HG03342 (cell line): ENCODE measurements around the gene HDAC1.
"Not testable (repeated sequence)": the region's sequence is repeated elsewhere in the genome, so short reads cannot be mapped to it uniquely, and the experiment has no call there.

Experiments
- ATAC-seq: cut with Tn5 transposase; IDR thresholded peaks from one replicate; pipeline ENCODE4 v1.9.1; 2021; ENCODE audit warnings: mild to moderate bottlenecking, moderate library complexity; ENCODE audit not compliant: unreplicated experiment

HDAC1 gene

GRCh38 chr1:32342704-32343103 lies 50.8 kb downstream of the HDAC1 start:
- no peak for ATAC-seq

GRCh38 chr1:32345289-32345827 lies 53.5 kb downstream of the HDAC1 start:
- no peak for ATAC-seq

- ATAC-seq = no peak
These were observed 54.8 kb downstream of the HDAC1 start for GRCh38 chr1:32346532-32347157.

GRCh38 chr1:32349211-32349708 lies 57.4 kb downstream of the HDAC1 start:
- no peak for ATAC-seq

- ATAC-seq = peak; percentile 34
These were observed 59.0 kb downstream of the HDAC1 start for GRCh38 chr1:32350785-32351398.

GRCh38 chr1:32351399-32352238 lies 59.7 kb downstream of the HDAC1 start:
- ATAC-seq = peak; percentile 89

- no peak for ATAC-seq
These were observed 60.4 kb downstream of the HDAC1 start for GRCh38 chr1:32352239-32352745.

GRCh38 chr1:32352831-32353383 lies 61.0 kb downstream of the HDAC1 start:
- no peak for ATAC-seq

GRCh38 chr1:32353431-32353830 lies 61.5 kb downstream of the HDAC1 start:
- no peak for ATAC-seq

GRCh38 chr1:32353886-32354570 lies 62.1 kb downstream of the HDAC1 start:
- ATAC-seq = no peak

- ATAC-seq = not testable (repeated sequence)
These were observed 63.9 kb downstream of the HDAC1 start for GRCh38 chr1:32355778-32356177.

- ATAC-seq = no peak
These were observed 64.6 kb downstream of the HDAC1 start for GRCh38 chr1:32356478-32356877.

GRCh38 chr1:32357614-32358013 lies 65.7 kb downstream of the HDAC1 start:
- no peak for ATAC-seq

GRCh38 chr1:32358435-32358834 lies 66.6 kb downstream of the HDAC1 start:
- no peak for ATAC-seq

GRCh38 chr1:32361308-32361673 lies 69.4 kb downstream of the HDAC1 start:
- ATAC-seq = no peak

GRCh38 chr1:32361674-32362473 lies 70.0 kb downstream of the HDAC1 start:
- ATAC-seq = no peak

GRCh38 chr1:32362474-32363313 lies 70.8 kb downstream of the HDAC1 start, which contains the start of the genes FAM229A and TSSK3:
Gene FAM229A, minus strand, starts transcription at chr1:32362485. Its CDS starts 394 bp downstream, at chr1:32362091.
Gene TSSK3, plus strand, starts transcription at chr1:32362539. Its CDS starts 163 bp downstream, at chr1:32362702.
- ATAC-seq = no peak

- ATAC-seq = no peak
These were observed 71.8 kb downstream of the HDAC1 start for GRCh38 chr1:32363713-32364112.
